D341Med (cell line): Measurements from ENCODE around the gene TELO2.

Source experiments
- DNase-seq: peaks from one replicate; pipeline ENCODE4 v3.0.0; 2012; ENCODE audit warnings: low spot score

TELO2 gene

GRCh38 chr16:1498899-1499676, 5.9 kb downstream of the TELO2 start:
- DNase-seq, result no peak

GRCh38 chr16:1499756-1500464, 6.8 kb downstream of the TELO2 start:
- no peak for DNase-seq

DNA sequence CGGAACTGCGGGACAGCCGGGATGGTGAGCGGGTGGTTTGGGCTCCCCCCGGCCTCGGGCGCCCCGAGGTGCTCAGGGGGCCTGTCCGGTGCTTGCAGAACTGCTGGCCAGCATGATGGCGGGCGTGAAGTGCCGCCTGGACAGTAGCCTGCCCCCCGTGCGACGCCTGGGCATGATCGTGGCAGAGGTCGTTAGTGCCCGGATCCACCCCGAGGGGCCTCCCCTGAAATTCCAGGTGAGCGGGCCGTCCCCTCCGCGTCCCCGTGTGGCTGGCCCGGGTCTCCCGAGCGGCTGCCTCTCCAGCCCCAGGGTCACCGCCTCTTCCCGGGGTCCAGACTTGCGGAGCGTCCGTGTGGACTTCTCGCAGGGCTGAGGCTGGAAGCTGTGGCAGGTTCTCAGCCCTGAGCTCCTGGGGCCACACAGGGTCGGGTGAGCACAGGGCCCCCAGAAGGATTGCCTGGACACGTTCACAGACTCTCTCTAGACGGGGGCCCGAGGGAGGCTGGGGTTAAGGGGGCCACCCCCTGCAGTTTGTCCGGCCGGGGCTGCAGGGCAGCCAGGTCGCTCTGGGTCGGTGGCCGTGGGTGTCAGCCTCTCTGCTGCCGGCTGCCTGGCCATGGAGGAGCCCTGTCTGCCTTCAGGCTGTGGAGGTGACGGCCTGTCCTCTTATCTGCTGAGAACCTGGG, 7.4 kb downstream of the TELO2 start:
- no peak for DNase-seq

DNA sequence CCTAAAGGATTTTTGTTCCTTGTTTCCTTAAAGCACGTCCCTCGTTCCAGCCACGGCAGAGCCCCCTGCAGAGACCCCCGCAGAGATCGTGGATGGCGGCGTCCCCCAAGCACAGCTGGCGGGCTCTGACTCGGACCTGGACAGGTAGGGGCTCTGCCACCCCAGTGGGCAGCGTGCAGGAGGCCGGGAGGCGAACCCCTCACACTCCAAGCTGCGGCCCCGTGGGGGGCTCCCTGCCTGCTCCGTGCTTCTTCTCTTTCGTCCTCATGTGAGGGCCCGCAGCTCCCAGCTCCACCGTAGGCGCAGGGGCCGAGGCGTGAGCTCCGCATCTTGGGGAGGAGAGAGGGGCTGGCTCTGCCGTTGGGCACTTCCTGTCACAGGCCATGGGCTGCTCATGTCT, 8.5 kb downstream of the TELO2 start:
- DNase-seq, result no peak

DNA sequence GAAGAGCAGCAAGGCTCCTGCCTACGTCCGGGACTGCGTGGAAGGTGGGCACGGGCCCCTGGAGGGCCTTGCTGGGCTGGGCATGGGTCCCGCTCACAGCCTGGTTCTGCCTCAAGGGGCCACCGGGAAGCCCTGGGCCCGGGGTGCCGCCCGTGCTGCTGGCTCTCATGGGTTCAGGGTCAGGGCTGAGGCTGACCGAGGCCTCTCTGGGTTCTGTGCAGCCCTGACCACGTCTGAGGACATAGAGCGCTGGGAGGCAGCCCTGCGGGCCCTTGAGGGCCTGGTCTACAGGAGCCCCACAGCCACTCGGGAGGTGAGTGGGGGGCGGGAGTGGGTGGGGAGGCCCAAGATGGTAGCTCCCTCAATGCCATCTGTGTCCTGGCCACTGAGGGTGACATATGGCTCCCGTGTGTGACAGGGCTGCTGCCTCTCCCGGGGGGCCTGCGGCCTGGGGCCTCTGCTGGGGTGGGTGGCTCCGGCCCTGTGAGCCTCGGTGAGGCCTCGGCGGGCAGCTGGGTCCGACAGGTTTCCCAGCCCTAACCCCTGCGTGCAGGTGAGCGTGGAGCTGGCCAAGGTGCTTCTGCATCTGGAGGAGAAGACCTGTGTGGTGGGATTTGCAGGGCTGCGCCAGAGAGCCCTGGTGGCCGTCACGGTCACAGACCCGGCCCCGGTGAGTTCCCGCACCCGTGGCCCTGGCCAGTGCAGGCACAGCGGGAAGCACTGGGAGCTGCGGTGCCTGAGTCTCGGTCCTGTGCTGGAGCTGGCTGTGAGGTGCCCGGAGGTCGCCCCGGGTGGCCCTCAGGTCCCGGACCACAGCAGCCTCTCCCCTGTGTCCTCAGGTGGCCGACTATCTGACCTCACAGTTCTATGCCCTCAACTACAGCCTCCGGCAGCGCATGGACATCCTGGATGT, 9.2 kb downstream of the TELO2 start:
- DNase-seq, result no peak

DNA sequence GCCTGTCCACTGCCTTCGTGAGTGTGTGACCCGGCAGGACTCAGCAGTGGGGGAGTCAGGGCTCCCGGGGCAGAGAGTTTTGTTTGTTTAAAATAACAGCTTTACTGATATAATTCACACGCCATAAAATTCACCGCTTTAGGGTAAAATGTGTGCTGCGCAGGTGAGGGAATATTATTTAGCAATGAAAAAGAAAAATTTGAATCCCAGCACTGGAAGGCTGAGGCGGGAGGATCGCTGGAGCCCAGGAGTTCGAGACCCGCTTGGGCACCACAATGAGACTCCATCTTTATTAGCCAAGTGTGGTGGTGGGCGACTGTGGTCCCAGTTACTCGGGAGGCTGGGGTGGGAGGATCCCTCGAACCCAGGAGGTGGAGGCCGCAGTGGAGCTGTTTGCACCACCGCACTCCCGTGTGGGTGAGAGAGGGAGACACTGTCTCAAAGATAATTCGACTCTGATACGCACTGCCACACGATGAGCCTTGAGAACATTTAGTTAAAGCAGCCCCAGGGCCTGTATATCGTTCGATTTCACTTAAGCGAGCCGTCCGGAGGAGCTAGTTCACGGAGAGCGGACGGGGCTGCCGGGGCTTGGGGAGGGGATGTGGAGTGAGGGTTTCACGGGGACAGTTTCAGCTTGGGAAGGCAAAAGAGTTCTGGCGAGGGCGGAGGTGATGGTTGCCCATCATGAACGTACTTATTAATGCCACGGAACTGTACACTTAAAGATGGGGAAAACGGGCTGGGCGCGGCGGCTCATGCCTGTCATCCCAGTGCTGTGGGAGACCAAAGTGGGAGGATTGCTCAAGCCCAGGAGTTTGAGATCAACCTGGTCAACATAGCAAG, 10.2 kb downstream of the TELO2 start:
- DNase-seq, result no peak

DNA sequence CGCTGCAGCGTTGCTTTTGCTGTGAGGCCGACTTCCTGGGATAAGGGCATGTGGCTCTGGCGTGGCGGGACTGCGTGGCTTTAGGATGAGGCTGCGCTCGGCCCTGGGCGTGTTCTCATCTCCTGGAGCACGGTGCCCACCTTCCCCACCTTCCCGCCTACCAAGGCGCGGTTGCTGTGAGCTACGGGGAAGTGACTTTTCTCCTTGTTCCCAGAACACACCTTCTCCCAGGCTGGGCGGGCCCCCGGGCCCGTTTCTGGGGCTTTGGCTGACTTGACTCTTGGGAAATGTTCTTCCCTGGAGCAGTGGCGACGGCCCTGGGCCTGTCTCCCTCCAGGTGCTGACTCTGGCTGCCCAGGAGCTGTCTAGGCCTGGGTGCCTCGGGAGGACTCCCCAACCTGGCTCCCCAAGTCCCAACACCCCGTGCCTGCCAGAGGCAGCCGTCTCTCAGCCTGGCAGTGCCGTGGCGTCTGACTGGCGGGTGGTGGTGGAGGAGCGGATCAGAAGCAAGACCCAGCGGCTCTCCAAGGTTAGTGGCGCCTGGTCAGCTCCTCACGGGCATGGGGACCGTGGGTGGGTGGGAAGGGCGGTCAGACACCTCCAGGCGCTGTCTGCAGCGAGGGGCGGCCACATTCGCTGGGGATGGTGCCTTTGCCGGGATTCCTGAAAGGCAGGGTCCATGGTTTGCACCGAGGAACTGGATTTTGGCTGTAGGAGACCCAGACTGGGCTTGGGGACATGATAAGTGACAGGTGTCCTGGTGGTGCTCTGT, 12.1 kb downstream of the TELO2 start:
- no peak for DNase-seq

GRCh38 chr16:1505912-1506311, 12.8 kb downstream of the TELO2 start:
- DNase-seq, result no peak

- DNase-seq, result no peak
These were observed 13.5 kb downstream of the TELO2 start for GRCh38 chr16:1506494-1507213.

GRCh38 chr16:1508494-1509187, 15.5 kb downstream of the TELO2 start:
- DNase-seq, result no peak

- DNase-seq, result no peak
These were observed 16.4 kb downstream of the TELO2 start for GRCh38 chr16:1509307-1510221.

GRCh38 chr16:1510272-1510671, 17.1 kb downstream of the TELO2 start:
- no peak for DNase-seq

DNA sequence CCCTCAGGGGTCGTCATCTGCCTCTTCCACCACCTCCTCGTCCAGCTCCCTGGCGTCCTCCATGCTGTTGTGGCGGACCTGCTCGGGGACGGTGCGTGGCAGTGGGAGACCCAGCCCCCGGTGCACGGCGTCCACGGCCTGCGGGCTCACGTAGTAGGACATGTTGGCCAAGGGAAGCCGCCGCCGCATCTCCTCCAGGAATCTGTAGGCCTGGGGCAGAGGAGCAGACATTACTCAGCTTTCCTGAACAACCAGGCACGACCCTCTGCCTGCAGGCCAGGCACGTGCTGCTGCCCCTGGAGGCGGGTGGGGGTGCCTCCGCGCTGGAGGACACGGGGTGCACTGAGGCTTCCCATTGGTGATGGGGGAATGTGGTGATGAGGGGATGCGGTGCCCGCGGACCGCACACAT, 17.8 kb downstream of the TELO2 start:
- no peak for DNase-seq

DNA sequence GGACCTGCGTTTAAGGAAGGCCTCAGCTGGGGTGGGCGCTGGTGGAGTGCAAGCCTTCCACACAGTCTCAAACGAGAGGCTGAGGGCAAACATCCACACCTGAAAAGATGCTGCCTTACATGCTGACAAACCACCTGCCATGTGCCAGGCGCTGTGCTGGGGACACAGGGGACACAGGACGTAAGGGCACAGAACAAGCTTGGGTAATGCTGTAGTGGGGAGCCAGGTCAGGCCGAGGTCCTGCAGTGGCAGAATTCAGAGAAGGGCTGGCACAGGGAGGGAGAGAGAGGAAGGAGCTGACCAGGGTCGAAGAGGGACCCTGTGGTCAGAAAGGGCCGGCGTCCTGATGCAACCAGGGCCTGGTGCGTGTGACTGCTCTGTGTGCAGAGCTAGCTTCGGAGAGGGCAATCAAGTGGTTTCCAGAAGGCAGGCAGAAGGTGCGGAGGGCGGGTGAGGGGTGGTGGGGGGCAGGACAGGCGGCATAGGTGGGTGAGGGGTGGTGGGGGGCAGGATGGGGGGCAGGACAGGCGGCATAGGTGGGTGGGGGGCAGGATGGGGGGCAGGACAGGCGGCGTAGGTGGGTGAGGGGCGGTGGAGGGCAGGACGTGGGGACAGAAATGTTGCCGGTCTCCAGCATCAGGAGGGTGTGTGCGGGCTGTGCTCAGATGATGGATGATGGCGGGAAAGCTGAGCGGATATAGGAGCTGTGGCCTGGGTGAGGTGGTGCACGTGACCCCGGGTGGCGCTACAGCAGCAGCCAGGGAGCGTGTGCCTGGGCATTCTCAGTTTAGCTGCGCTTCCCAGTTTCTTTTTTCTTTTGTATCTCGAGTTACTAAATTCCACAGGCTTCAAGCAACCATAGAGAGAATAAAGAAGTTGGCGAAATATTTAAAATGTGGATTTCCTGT, 18.8 kb downstream of the TELO2 start:
- no peak for DNase-seq

- DNase-seq, result no peak
These were observed 19.6 kb downstream of the TELO2 start for GRCh38 chr16:1512774-1513173.

DNA sequence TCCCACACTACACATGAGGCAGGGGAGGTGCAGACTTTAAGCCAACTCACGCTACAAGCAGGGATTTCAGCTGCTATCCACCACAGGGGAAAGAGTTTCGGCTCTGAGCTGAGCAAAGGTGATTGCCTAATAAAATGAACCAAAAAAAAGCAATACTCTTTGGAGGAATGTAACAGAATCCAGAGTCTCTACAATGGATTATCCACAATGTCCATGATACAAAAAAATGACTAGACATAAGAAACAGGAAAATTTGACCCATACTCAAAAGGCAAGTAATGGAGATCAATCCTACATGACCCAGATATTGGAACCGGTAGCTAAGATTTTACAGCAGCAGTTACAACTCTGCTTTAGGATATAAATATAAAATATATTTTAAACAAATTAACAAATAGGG, 21.3 kb downstream of the TELO2 start:
- no peak for DNase-seq

GRCh38 chr16:1518626-1519135, 25.5 kb downstream of the TELO2 start:
- DNase-seq, result no peak
